H1 (cell line): ENCODE measurements around the gene DENND1A.

Experiments
- BCL11A ChIP-seq, 2 experiments: IDR thresholded peaks; one replicate each; pipeline ENCODE4 v1.6.1; 2011; ENCODE audit warnings: low read depth in 2 of 2, low read length in 2 of 2, mild to moderate bottlenecking in 2 of 2
- TF ChIP-seq, protein P1 (sequence below), 3 experiments: IDR thresholded peaks; 1 replicate in 2 of 3; 2 replicates in 1 of 3; pipeline versions ENCODE4 v1.5.1 to v1.6.1; 2011; ENCODE audit warnings: low read length in 3 of 3, mild to moderate bottlenecking in 3 of 3, inconsistent platforms in 2 of 3, low read depth in 1 of 3, moderate library complexity in 1 of 3; ENCODE audit not compliant: insufficient read depth in 1 of 3; ENCODE audit errors: control extremely low read depth in 1 of 3

DNA sequence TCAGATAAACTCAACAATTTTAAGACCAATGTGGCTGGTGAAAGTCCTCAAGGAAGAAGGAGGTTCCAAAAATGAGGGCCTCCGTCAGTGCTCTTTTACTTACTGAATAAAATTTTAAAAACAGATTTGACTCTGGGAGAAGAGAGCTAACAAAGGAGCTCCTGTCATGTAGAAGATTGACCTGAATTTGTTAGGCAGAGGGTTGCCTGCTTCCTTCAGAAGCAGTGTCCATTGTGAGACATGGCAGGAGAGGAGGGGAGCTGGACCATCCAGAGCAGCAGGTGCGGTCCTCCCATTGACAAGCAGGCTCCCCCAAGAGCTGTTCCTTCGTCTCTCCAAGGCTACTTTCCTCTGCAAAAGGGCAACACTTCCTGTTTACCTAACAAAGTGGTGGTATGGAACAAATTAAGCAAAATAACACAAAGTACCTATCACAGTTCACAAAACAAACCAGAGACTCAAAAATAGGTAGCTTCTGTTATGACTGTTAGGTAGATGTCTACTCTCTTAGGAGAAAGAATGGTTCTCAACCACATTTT, 238.1 kb downstream of the DENND1A start:
- TF ChIP-seq, protein P1, sequence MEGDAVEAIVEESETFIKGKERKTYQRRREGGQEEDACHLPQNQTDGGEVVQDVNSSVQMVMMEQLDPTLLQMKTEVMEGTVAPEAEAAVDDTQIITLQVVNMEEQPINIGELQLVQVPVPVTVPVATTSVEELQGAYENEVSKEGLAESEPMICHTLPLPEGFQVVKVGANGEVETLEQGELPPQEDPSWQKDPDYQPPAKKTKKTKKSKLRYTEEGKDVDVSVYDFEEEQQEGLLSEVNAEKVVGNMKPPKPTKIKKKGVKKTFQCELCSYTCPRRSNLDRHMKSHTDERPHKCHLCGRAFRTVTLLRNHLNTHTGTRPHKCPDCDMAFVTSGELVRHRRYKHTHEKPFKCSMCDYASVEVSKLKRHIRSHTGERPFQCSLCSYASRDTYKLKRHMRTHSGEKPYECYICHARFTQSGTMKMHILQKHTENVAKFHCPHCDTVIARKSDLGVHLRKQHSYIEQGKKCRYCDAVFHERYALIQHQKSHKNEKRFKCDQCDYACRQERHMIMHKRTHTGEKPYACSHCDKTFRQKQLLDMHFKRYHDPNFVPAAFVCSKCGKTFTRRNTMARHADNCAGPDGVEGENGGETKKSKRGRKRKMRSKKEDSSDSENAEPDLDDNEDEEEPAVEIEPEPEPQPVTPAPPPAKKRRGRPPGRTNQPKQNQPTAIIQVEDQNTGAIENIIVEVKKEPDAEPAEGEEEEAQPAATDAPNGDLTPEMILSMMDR (IDR thresholded peaks at IDR 0.05; ENCODE audit: control extremely low read depth in 1 of 3, insufficient read depth in 1 of 3, low read depth in 1 of 3, low read length in 3 of 3), result no peak
- TF ChIP-seq BCL11A (IDR thresholded peaks at IDR 0.05; ENCODE audit: low read depth in 2 of 2, low read length in 2 of 2), result no peak
